Uterus (tissue), 4 donors: ENCODE data around the gene IFNA6. TPM values are rescaled to one million over a fixed set of nuclear protein-coding genes. Genes with fewer than 3 reads are reported as not detected.

Experiments
- DNase-seq, 2 donors: peaks; one replicate each; pipeline ENCODE4 v3.0.0-alpha.2; 2019 to 2020
- H3K27ac ChIP-seq, 2 donors: fragments of 200-600 bp; sonication (generic); 1 replicate in 1 of 2; 2 replicates in 1 of 2; pipeline ENCODE4 v1.5.1; 2016 to 2018
- H3K27me3 ChIP-seq, 2 donors: fragments of 200-600 bp; sonication (generic); one replicate each; pipeline ENCODE4 v1.5.1; 2018 to 2019; ENCODE audit warnings: control low read depth in 1 of 2
- H3K36me3 ChIP-seq, 2 donors: fragments of 200-600 bp; sonication (generic); one replicate each; pipeline ENCODE4 v1.5.1; 2019; ENCODE audit warnings: control low read depth in 1 of 2
- H3K4me1 ChIP-seq, 2 donors: fragments of 200-600 bp; sonication (generic); one replicate each; pipeline ENCODE4 v1.5.1; 2018 to 2019; ENCODE audit warnings: control low read depth in 1 of 2
- H3K4me3 ChIP-seq, 2 donors: fragments of 200-600 bp; sonication (generic); 1 replicate in 1 of 2; 2 replicates in 1 of 2; pipeline ENCODE4 v1.5.1; 2018 to 2019; ENCODE audit warnings: mild to moderate bottlenecking in 1 of 2
- H3K9me3 ChIP-seq, 2 donors: fragments of 200-600 bp; sonication (generic); one replicate each; pipeline ENCODE4 v1.5.1; 2019; ENCODE audit warnings: control low read depth in 1 of 2
- CTCF ChIP-seq, 4 experiments: fragments of 200-600 bp in 2 of 4; fragments of 450-650 bp in 2 of 4; sonication (generic) in 2 of 4; IDR thresholded peaks; one replicate each; pipeline ENCODE4 v1.5.1; 2016 to 2019; ENCODE audit warnings: antibody characterized with exemption in 4 of 4, mild to moderate bottlenecking in 2 of 4, moderate library complexity in 1 of 4
- POLR2A ChIP-seq, 2 donors: fragments of 450-650 bp; IDR thresholded peaks; one replicate each; pipeline ENCODE4 v1.6.1; 2016; ENCODE audit warnings: antibody characterized with exemption in 2 of 2, mild to moderate bottlenecking in 1 of 2, moderate library complexity in 1 of 2
- intact Hi-C: fragments of 100-400 bp; cut with DNase I; formaldehyde crosslinking; loops from one replicate; pipeline ENCODE4 v1.15.1; 2023; ENCODE audit warnings: low total_unique reads
- total RNA-seq, 4 donors: library from RNA; depleted of rRNA in 3 of 4; stranded (reverse); fragments of >200 nt in 3 of 4; gene quantifications; one replicate each; pipeline versions ENCODE4 v1.1.0 to v1.2.4, GENCODE V29; 2014 to 2023
- donor health status: DM: yes; HTN: yes; CAD: no.

Gene IFNA6
- total RNA-seq, 4 donors from 2014 or later: not detected

- intact Hi-C loops: loop anchor here (10.0 kb wide), 1 partner anchor 470 kb away; the partner anchor contains the start of gene MTAP
- peak; percentile 91 to 93 for DNase-seq
- no peaks in the 10 kb centered on the region for H3K36me3 ChIP-seq
- TF ChIP-seq CTCF (IDR thresholded peaks at IDR 0.05) (peak in 1 of 4 experiments; percentile 14), POLR2A (IDR thresholded peaks at IDR 0.05) (peak in 1 of 2 donors; percentile 71)
- no peaks in the 10 kb centered on the region for H3K27me3 ChIP-seq
- H3K4me1 ChIP-seq: peaks cover 8 to 15% of the 10 kb centered on the region in 2 donors
- H3K9me3 ChIP-seq: no peaks in the 10 kb centered on the region
- peak within 1 kb of the TSS; percentile 64 to 66 for H3K4me3 ChIP-seq
- H3K27ac ChIP-seq: peak within 1 kb of the TSS; percentile 86 to 94
Measured at GRCh38 chr9:21334701-21335632, 15.7 kb downstream of the IFNA6 start, which contains the start of gene KLHL9. Gene KLHL9, minus strand, starts transcription at chr9:21335404. Its CDS starts 545 bp downstream, at chr9:21334859.

GRCh38 chr9:21333226-21333625 is 17.5 kb downstream of the IFNA6 start:
- Histone ChIP-seq H3K4me1 (peaks cover 8 to 18% of the 10 kb centered on the region in 2 donors), H3K4me3 (no peak overlapping the region), H3K36me3 (no peaks in the 10 kb centered on the region), H3K27me3 (no peaks in the 10 kb centered on the region), H3K9me3 (no peaks in the 10 kb centered on the region), H3K27ac (no peak overlapping the region)
- TF ChIP-seq CTCF (IDR thresholded peaks at IDR 0.05) (no peak), POLR2A (IDR thresholded peaks at IDR 0.05) (no peak)
- DNase-seq: no peak
- intact Hi-C loops: loop anchor here (10.0 kb wide), 1 partner anchor 472 kb away; the partner anchor contains the start of gene MTAP

- H3K27me3 ChIP-seq: no peaks in the 10 kb centered on the region
- H3K4me3 ChIP-seq: no peak overlapping the region
- intact Hi-C loops: loop anchor here (10.0 kb wide), 1 partner anchor 473 kb away; the partner anchor contains the start of gene MTAP
- no peak overlapping the region for H3K27ac ChIP-seq
- peaks cover 8 to 18% of the 10 kb centered on the region in 2 donors for H3K4me1 ChIP-seq
- H3K36me3 ChIP-seq: no peaks in the 10 kb centered on the region
- no peak for DNase-seq
- no peaks in the 10 kb centered on the region for H3K9me3 ChIP-seq
- no peak for TF ChIP-seq POLR2A (IDR thresholded peaks at IDR 0.05)
- no peak for TF ChIP-seq CTCF (IDR thresholded peaks at IDR 0.05)
Measured at GRCh38 chr9:21331676-21332402, 18.8 kb downstream of the IFNA6 start.

GRCh38 chr9:21326526-21327139 is 24.1 kb downstream of the IFNA6 start:
- H3K4me1 ChIP-seq: peaks cover 0 to 14% of the 10 kb centered on the region in 2 donors
- no peaks in the 10 kb centered on the region for H3K27me3 ChIP-seq
- H3K9me3 ChIP-seq: no peaks in the 10 kb centered on the region
- intact Hi-C loops: no loop called here
- DNase-seq: no peak
- no peak overlapping the region for H3K27ac ChIP-seq
- no peak overlapping the region for H3K4me3 ChIP-seq
- H3K36me3 ChIP-seq: no peaks in the 10 kb centered on the region
- TF ChIP-seq POLR2A (IDR thresholded peaks at IDR 0.05) (no peak), CTCF (IDR thresholded peaks at IDR 0.05) (peak; percentile 64 to 71 (median 68))
